Measurements from ENCODE around the gene FER. TPM values are rescaled to one million over a fixed set of nuclear protein-coding genes. Genes with fewer than 3 reads are reported as not detected.
A peak's percentile ranks its signal among the peaks of the same experiment; 100 is the strongest.
"Not testable (repeated sequence)": the region's sequence is repeated elsewhere in the genome, so short reads cannot be mapped to it uniquely, and the experiment has no call there.

The FER gene
- 6.1 TPM for polyA plus RNA-seq (2012; ENCODE audit: insufficient read depth, insufficient read length)

GRCh38 chr5:108747774-108748400 is at the start of gene FER:
Gene FER (plus strand): TSS chr5:108747897. CDS start chr5:108798183, 50,286 bp downstream.
- DNase-seq (ENCODE audit: low read depth, low spot score), result no peak
- peak within 1 kb of the TSS; percentile 81 for H3K4me3 ChIP-seq (ENCODE audit: low read length)

- DNase-seq (ENCODE audit: low read depth, low spot score); H3K4me3 ChIP-seq (ENCODE audit: low read length): not testable (repeated sequence)
Observed at GRCh38 chr5:108700388-108700787, 47.3 kb upstream of the FER start.

- DNase-seq (ENCODE audit: low read depth, low spot score), result no peak
Observed at GRCh38 chr5:108700930-108701329, 46.8 kb upstream of the FER start.

GRCh38 chr5:108702546-108702945 is 45.2 kb upstream of the FER start:
- no peak for DNase-seq (ENCODE audit: low read depth, low spot score)
- no peak overlapping the region for H3K4me3 ChIP-seq (ENCODE audit: low read length)

More at GRCh38 chr5:108700930-108701329, 46.8 kb upstream of the FER start:
- H3K4me3 ChIP-seq (ENCODE audit: low read length), result no peak overlapping the region

GRCh38 chr5:108703313-108703712 is 44.4 kb upstream of the FER start:
- DNase-seq (ENCODE audit: low read depth, low spot score), result no peak

GRCh38 chr5:108707141-108707540 is 40.6 kb upstream of the FER start:
- DNase-seq (ENCODE audit: low read depth, low spot score), result no peak
- no peak overlapping the region for H3K4me3 ChIP-seq (ENCODE audit: low read length)

More at GRCh38 chr5:108703313-108703712, 44.4 kb upstream of the FER start:
- H3K4me3 ChIP-seq (ENCODE audit: low read length), result no peak overlapping the region

GRCh38 chr5:108711898-108712297 is 35.8 kb upstream of the FER start:
- no peak for DNase-seq (ENCODE audit: low read depth, low spot score)
- H3K4me3 ChIP-seq (ENCODE audit: low read length), result no peak overlapping the region

GRCh38 chr5:108715408-108715807 is 32.3 kb upstream of the FER start:
- no peak overlapping the region for H3K4me3 ChIP-seq (ENCODE audit: low read length)
- no peak for DNase-seq (ENCODE audit: low read depth, low spot score)

GRCh38 chr5:108720391-108720790 is 27.3 kb upstream of the FER start:
- H3K4me3 ChIP-seq (ENCODE audit: low read length), result no peak overlapping the region
- DNase-seq (ENCODE audit: low read depth, low spot score), result no peak

- H3K4me3 ChIP-seq (ENCODE audit: low read length), result no peak overlapping the region
- no peak for DNase-seq (ENCODE audit: low read depth, low spot score)
Observed at GRCh38 chr5:108726446-108727235, 21.1 kb upstream of the FER start.

- DNase-seq (ENCODE audit: low read depth, low spot score), result no peak
- no peak overlapping the region for H3K4me3 ChIP-seq (ENCODE audit: low read length)
Observed at GRCh38 chr5:108727236-108727650, 20.5 kb upstream of the FER start.

GRCh38 chr5:108727651-108728565 is 19.8 kb upstream of the FER start:
- H3K4me3 ChIP-seq (ENCODE audit: low read length), result peak overlapping the region; percentile 25
- DNase-seq (ENCODE audit: low read depth, low spot score), result no peak

GRCh38 chr5:108728566-108729241 is 19.0 kb upstream of the FER start:
- peak; percentile 42 for DNase-seq (ENCODE audit: low read depth, low spot score)
- peak overlapping the region; percentile 25 for H3K4me3 ChIP-seq (ENCODE audit: low read length)

- no peak overlapping the region for H3K4me3 ChIP-seq (ENCODE audit: low read length)
- DNase-seq (ENCODE audit: low read depth, low spot score), result no peak
Observed at GRCh38 chr5:108729242-108729615, 18.5 kb upstream of the FER start.

GRCh38 chr5:108730617-108731340 is 16.9 kb upstream of the FER start:
- no peak for DNase-seq (ENCODE audit: low read depth, low spot score)
- no peak overlapping the region for H3K4me3 ChIP-seq (ENCODE audit: low read length)

GRCh38 chr5:108735790-108736189 is 11.9 kb upstream of the FER start:
- DNase-seq (ENCODE audit: low read depth, low spot score), result no peak
- no peak overlapping the region for H3K4me3 ChIP-seq (ENCODE audit: low read length)

GRCh38 chr5:108736855-108737254 is 10.8 kb upstream of the FER start:
- no peak for DNase-seq (ENCODE audit: low read depth, low spot score)
- H3K4me3 ChIP-seq (ENCODE audit: low read length), result no peak overlapping the region

- no peak for DNase-seq (ENCODE audit: low read depth, low spot score)
- H3K4me3 ChIP-seq (ENCODE audit: low read length), result no peak overlapping the region
Observed at GRCh38 chr5:108739376-108739775, 8.3 kb upstream of the FER start.
